Activated CD8-positive, alpha-beta memory T cell treated with anti-CD3 and anti-CD28 coated beads, Interleukin-2, amount 50 U/mL, for 48 hours (primary cell): Measurements from ENCODE around the gene TRIM6.
"Not testable (repeated sequence)": the region's sequence is repeated elsewhere in the genome, so short reads cannot be mapped to it uniquely, and the experiment has no call there.

ENCODE experiments used
- DNase-seq: peaks from one replicate; pipeline ENCODE4 v3.0.0-alpha.2; 2020

Gene TRIM6

GRCh38 chr11:5596607-5597201 lies at the start of gene TRIM6:
Gene TRIM6, plus strand, starts transcription at chr11:5596637. Its CDS starts 261 bp downstream, at chr11:5596898.
- no peak for DNase-seq

GRCh38 chr11:5547982-5548381 lies 48.5 kb upstream of the TRIM6 start:
- no peak for DNase-seq

- no peak for DNase-seq
Measured at GRCh38 chr11:5548440-5548839, 48.0 kb upstream of the TRIM6 start, which contains the start of gene OR52H1. Gene OR52H1, minus strand, starts transcription at chr11:5548540. Its CDS starts 3,035 bp downstream, at chr11:5545505.

- DNase-seq = no peak
Measured at GRCh38 chr11:5550440-5551095, 45.9 kb upstream of the TRIM6 start.

GRCh38 chr11:5553343-5553742 lies 43.1 kb upstream of the TRIM6 start:
- DNase-seq = no peak

GRCh38 chr11:5556596-5557188 lies 39.7 kb upstream of the TRIM6 start:
- no peak for DNase-seq

GRCh38 chr11:5557751-5558150 lies 38.7 kb upstream of the TRIM6 start:
- no peak for DNase-seq

GRCh38 chr11:5564259-5565019 lies 32.0 kb upstream of the TRIM6 start:
- DNase-seq = no peak

- DNase-seq = no peak
Measured at GRCh38 chr11:5574654-5575053, 21.8 kb upstream of the TRIM6 start.

- DNase-seq = no peak
Measured at GRCh38 chr11:5575152-5575551, 21.3 kb upstream of the TRIM6 start.

GRCh38 chr11:5577101-5577500 lies 19.3 kb upstream of the TRIM6 start:
- DNase-seq = no peak

GRCh38 chr11:5580577-5580976 lies 15.9 kb upstream of the TRIM6 start, which contains the start of gene OR52B6:
Gene OR52B6, plus strand, starts transcription at chr11:5580877. Its CDS starts 0 bp downstream, at chr11:5580877.
- DNase-seq = no peak

GRCh38 chr11:5581014-5581413 lies 15.4 kb upstream of the TRIM6 start:
- no peak for DNase-seq

GRCh38 chr11:5584458-5584857 lies 12.0 kb upstream of the TRIM6 start:
- not testable (repeated sequence) for DNase-seq

GRCh38 chr11:5589906-5590305 lies 6.5 kb upstream of the TRIM6 start:
- DNase-seq = not testable (repeated sequence)

GRCh38 chr11:5591613-5592012 lies 4.8 kb upstream of the TRIM6 start:
- no peak for DNase-seq

- no peak for DNase-seq
Measured at GRCh38 chr11:5592615-5593014, 3.8 kb upstream of the TRIM6 start.

GRCh38 chr11:5593146-5593545 lies 3.3 kb upstream of the TRIM6 start:
- no peak for DNase-seq

GRCh38 chr11:5597953-5598352 lies 1.5 kb downstream of the TRIM6 start:
- DNase-seq = no peak

GRCh38 chr11:5600374-5600851 lies 4.0 kb downstream of the TRIM6 start:
- peak; percentile 66 for DNase-seq

- DNase-seq = not testable (repeated sequence)
Measured at GRCh38 chr11:5602791-5603190, 6.4 kb downstream of the TRIM6 start.

- DNase-seq = no peak
Measured at GRCh38 chr11:5603326-5603725, 6.9 kb downstream of the TRIM6 start.

GRCh38 chr11:5604896-5605295 lies 8.5 kb downstream of the TRIM6 start:
- DNase-seq = no peak
